Measurements from ENCODE around the gene RASD2.

The RASD2 gene

DNA sequence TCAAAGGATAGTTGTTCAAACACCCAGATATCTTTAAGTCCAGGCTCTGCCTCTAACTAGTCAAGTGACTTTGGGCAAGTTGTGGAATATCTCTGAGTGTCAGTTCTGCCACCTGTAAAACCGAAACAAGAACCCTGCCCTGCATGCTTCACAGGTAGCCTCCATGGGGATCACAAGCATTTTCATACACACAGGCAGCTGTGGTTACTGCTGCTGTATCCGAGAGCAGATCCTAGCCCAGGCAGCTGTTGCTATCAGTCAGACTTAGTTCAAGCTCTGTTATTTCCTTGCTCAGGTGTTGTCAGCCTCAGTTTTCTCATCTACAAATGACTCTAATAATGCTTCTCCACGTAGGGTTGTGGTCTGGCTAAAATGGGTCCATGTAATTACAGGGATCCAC is 6.5 kb upstream of the RASD2 start:
- no peak for DNase-seq (ENCODE audit: low read depth)
- no peak for TF ChIP-seq CTCF (conservative IDR thresholded peaks at IDR 0.05; ENCODE audit: low read length)

DNA sequence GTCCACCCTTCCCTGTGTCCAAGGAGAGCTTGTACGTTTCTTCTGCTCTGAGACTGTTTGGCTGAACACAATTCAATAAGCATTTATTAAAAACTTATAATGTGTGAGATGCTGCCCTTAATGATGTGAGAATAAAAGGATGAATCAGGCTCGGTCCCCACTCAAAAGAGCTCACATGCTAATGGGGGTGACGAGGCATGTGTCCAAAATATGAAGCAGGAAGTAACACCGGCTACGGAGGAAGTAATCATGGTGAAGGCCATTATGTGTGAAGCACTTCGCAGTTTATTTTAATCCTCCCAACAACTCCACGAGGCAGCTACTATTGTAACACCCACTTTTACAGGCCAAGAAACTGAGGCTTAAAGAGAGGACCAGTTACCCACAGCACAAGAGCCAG is 3.4 kb upstream of the RASD2 start:
- TF ChIP-seq CTCF (conservative IDR thresholded peaks at IDR 0.05; ENCODE audit: low read length): no peak
- no peak overlapping the region for H3K4me3 ChIP-seq (ENCODE audit: low read length)
- no peak for DNase-seq (ENCODE audit: low read depth)

More for the DNA sequence above, 6.5 kb upstream of the RASD2 start:
- H3K4me3 ChIP-seq (ENCODE audit: low read length): no peak overlapping the region

DNA sequence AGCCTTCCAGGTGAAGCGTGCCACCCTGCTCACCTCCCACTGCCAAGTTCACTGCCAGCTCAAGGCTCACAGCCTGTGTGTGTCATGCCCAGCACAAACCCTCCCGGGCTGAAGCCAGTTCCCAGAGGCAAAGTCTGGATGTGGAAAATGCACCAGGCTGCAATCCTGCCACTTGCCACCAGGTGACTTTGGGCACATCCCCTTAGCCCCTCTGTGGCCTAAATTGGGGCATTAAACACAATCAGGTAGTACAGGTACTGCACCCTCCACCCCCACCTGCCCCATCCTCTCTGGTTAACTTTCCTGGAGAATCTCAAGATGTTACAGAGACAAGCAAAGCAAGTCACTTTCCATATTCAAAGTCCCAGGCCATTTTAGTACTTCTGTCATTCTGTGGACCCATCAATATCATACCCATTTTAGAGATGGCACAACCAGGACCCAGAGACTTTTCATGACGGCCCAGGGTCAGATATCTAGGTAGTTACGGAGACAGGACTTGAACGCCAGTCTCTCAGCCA is 1.8 kb upstream of the RASD2 start:
- no peak overlapping the region for H3K4me3 ChIP-seq (ENCODE audit: low read length)
- TF ChIP-seq CTCF (conservative IDR thresholded peaks at IDR 0.05; ENCODE audit: low read length): peak; percentile 59
- DNase-seq (ENCODE audit: low read depth): no peak

GRCh38 chr22:35539487-35539886 is 1.1 kb upstream of the RASD2 start:
- no peak for DNase-seq (ENCODE audit: low read depth)
- no peak for TF ChIP-seq CTCF (conservative IDR thresholded peaks at IDR 0.05; ENCODE audit: low read length)
- peak overlapping the region; percentile 39 for H3K4me3 ChIP-seq (ENCODE audit: low read length)

DNA sequence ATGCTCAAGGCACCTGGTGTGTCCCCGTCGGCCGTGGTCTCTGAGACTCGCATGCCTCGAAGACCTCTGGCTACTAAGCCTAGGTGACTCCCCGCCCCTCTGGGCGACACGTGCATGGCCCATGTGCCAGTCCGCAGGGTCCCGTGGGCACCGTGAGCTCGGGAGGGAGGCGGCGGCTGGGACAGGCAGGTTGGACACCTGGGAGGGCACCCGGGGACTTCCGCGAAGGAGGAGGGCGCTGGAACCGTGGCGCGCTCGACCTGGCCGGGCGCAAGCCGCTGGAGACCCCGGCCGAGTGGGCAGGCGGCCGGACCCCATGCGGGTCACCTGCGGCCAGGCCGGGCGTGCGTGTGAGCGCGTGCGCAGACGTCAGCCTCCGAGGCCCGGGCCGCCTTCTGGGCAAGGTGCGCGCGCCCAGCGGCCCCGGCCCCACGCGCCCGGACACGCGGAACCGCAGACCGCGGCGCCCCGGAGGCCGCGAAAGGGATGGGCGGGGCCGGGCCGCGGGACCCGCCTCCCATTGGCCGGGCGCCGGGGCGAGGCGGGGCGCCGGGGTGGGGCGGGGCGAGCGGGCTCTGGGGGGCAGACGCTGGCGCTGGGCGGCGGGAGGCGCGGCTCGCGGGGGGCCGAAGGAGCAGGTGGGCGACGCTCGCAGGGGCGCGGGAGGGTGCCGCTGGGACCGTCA is 579 bp upstream of the RASD2 start:
- no peak for TF ChIP-seq CTCF (conservative IDR thresholded peaks at IDR 0.05; ENCODE audit: low read length)
- peak; percentile 34 for DNase-seq (ENCODE audit: low read depth)
- peak overlapping the region; percentile 75 for H3K4me3 ChIP-seq (ENCODE audit: low read length)

DNA sequence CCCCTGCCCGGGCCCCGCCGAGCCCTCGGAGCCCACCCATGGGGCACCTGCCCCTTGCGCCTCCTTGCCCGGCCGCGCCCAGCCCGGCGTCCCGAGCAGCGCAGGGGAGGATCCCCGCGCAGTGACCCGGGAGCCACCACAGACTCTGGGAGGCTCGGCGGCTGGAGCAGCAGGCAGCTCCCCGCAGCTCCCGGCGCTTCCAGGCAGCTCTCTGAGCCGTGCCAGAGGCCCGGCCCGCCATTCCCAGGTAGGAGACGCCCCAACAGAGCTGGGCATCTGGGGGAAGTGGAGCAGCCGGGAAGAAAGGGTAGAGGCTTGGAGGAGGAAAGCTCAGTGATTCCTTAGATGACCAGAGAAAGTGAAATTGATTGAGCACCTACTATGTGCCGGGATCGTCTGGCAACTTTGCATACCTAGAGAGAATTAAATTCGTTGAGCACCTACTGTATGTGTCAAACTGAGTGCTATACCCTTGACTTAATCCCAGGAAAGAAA is 670 bp downstream of the RASD2 start:
- DNase-seq (ENCODE audit: low read depth): no peak
- peak overlapping the region; percentile 75 for H3K4me3 ChIP-seq (ENCODE audit: low read length)
- no peak for TF ChIP-seq CTCF (conservative IDR thresholded peaks at IDR 0.05; ENCODE audit: low read length)
